GM20431 (cell line): ENCODE data around the gene CCDC195.

ENCODE experiments used
- in situ Hi-C: fragments of 300-500 bp; cut with MseI, MboI; formaldehyde crosslinking; loops from one replicate; pipeline ENCODE4 v1.15.0; 2020; ENCODE audit warnings: low sequenced_read_pairs; ENCODE audit not compliant: unreplicated experiment

Gene CCDC195, protein sequence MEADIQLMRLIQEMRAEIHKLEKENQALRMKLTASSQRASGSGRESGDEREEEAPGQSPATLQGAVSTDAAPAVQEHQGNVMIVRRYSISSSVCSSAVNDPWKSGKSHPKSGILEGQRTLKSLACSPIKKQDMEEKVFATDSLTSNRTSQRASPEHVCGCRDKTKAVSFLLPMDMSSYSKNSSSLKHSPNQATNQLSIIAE

DNA sequence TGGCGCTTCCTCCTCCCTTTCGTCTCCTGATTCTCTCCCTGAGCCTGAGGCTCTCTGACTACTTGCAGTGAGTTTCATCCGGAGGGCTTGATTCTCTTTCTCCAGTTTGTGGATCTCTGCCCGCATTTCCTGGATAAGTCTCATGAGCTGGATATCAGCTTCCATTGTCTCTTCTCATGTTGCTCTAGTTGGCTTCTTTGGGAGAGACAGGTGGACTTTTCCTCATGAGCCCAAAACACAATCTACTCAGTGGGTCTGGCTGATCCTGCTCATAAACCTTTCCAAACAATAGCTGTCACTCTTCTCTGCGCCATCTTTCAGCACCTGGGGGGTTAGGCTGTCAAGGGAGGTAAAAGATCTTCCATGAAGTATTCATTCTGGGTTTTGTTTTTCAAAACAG is at the start of gene CCDC195:
Gene CCDC195 (minus strand): TSS at position 165 of the 400 bp plus-strand sequence. CDS start 0 bp downstream, at position 165.
- in situ Hi-C loops, result no loop called here

- in situ Hi-C loops, result no loop called here
These were observed 48.5 kb upstream of the CCDC195 start for GRCh38 chr2:224764565-224765236.

- in situ Hi-C loops, result no loop called here
These were observed 41.9 kb upstream of the CCDC195 start for GRCh38 chr2:224757934-224758548.

- in situ Hi-C loops, result no loop called here
These were observed 37.8 kb upstream of the CCDC195 start for GRCh38 chr2:224753743-224754540.

DNA sequence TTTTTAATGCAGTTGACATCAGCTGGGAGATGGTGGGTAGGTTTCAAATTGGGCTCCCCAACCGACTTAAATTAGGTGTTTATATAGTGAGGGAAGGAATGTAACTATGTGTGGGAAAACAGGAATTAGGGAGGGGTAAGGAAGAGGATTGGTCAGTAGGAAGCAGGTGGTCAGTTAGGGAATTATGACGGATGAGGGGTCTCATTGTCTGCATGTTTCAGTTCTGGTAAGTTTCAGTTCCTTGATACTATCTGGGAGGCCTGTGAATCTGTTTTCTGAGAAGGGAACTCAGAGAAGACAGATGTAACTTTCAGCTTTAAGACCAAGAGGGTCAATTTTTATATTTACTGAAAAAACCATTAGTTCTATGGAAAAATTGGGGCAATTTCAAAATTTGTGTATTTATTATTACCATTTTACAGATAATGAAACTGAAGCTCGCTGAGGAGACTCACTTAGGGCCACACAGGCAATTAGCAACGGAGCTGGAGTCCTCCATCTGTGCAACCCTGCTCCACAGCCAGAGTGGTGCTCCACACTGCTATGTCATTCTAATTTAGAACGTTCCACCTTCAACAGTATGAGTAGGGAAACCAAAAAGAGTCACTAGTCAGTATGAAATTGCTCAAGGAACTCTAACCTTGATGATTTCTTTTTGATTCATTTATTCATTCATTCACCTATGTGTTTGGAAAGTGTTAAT is 36.0 kb upstream of the CCDC195 start:
- in situ Hi-C loops, result no loop called here

- in situ Hi-C loops, result no loop called here
These were observed 33.0 kb upstream of the CCDC195 start for GRCh38 chr2:224749136-224749535.

DNA sequence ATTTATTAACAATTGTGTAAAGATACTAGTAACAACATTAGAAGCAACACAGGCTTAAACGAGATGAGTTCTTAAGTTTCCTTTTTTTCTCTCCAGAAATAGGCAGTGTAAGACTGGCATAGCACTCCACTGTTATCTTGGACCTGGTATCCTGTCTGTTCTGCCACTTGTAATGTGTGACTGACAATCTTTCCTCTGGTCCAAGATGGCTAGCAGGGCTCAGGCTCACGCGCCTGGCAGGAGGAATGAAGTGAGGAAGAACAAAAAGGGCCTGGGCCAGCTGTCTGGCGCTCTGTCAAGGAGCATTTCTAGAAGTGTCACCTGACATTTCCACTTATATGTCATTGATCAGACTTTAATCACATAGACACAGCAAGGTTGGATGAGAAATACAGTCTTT is 31.6 kb upstream of the CCDC195 start:
- in situ Hi-C loops, result no loop called here

- in situ Hi-C loops, result no loop called here
These were observed 20.1 kb upstream of the CCDC195 start for GRCh38 chr2:224736227-224736626.

DNA sequence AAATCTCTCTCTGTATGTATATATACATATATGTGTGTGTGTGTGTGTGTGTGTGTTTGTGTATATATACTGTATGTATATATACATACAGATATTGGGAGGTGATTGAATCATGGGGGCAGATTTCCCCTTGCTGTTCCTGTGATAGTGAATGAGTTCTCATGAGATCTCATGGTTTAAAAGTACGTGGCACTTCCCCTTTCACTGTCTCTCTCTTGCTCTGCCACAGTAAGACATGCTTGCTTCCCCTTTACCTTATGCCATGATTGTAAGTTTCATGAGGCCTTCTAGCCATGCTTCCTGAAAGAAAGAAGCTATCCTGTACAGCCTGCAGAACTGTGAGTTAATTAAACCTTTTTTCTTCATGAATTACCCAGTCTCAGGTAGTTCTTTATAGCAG is 18.8 kb upstream of the CCDC195 start:
- in situ Hi-C loops, result no loop called here

GRCh38 chr2:224731665-224732064 is 15.5 kb upstream of the CCDC195 start:
- in situ Hi-C loops, result no loop called here

DNA sequence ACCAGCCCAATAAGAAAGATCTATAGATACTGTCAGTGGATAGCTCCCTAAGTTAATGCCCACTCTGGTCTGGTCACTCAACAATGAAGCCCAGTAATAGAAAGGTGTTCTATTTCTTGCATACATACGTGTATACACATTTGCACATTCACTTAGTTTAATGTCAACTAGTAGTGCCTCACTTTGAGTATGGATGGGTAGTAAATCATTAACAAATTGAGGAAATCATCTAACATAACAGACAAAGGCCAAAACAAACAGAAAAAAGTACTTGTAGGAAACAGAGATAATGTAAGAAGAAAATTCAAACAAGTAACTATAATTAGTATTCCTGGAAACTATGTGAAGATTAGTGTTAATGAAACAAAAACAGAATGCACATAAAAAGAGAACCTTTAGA is 13.3 kb upstream of the CCDC195 start:
- in situ Hi-C loops, result no loop called here

DNA sequence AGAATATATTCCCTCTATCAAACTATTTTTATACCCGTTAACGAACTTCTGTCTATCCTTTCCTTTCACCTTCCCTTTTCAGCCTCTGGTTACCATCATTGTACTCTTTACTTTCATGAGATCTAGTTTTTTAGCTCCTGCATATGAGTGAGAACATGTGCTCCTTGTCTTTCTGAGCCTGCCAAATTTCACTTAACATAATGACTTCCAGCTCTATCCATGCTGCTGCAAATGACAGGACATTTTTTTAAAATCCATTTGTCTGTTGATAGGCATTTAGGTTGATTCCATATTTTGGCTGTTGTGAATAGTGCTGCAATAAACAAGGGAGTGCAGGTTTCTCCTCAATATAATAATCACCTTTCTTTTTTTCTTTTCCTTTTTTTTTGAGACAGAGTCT is 8.2 kb upstream of the CCDC195 start:
- in situ Hi-C loops, result no loop called here

GRCh38 chr2:224723586-224724217 is 7.5 kb upstream of the CCDC195 start:
- in situ Hi-C loops, result no loop called here

DNA sequence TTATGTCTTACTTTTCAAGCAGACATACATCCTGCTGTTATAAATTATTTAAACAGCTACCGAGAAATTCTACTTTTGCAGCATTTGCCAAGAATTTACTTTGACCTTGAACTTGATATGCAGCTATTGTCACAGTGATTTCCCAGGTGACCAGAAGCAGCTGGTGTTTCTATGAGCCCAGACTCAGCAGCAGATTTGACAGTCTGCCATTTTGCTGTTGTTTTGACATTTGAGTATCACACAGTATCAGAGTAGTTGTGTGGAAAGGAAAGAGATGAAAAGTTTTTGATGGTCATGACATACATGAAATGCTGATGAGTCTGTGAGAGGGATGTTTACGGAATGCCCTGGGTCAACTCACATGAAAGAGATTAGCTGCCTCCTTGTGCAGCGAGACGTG is 6.6 kb upstream of the CCDC195 start:
- in situ Hi-C loops, result no loop called here

- in situ Hi-C loops, result no loop called here
These were observed 6.1 kb upstream of the CCDC195 start for GRCh38 chr2:224722250-224722649.

DNA sequence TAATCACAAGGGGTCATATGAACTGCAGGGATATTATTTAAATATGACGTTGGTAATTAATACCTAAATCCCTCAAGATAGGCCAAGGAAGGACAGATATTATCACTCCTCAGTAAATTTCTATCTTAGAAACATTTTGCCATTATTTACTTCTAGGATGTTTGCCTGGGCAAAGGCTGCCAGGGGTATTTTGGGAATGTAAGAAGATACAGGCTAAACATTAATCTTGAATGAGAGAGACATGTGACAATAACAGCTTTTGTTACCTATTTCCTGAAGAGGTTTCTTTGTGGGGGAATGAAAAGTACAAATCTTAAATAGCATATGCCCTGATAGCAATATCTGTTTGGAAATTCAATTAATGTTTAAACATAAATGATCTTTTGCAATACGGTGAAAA is 756 bp upstream of the CCDC195 start:
- in situ Hi-C loops, result no loop called here

GRCh38 chr2:224711859-224712665 is 4.1 kb downstream of the CCDC195 start:
- in situ Hi-C loops, result no loop called here

- in situ Hi-C loops, result no loop called here
These were observed 4.8 kb downstream of the CCDC195 start for GRCh38 chr2:224711381-224711780.

- in situ Hi-C loops, result no loop called here
These were observed 6.9 kb downstream of the CCDC195 start for GRCh38 chr2:224709301-224709700.
